Embryonic facial prominence (tissue), 1 donor: ENCODE results near the gene ALDOB.

Experiments used
- DNase-seq: peaks from one replicate; pipeline ENCODE4 v3.0.0-alpha.2; 2016; ENCODE audit errors: extremely low spot score

Gene ALDOB

GRCh38 chr9:101427957-101428655 is 7.5 kb downstream of the ALDOB start:
- no peak for DNase-seq

GRCh38 chr9:101427358-101427757 is 8.2 kb downstream of the ALDOB start:
- no peak for DNase-seq

GRCh38 chr9:101421653-101422065 is 13.9 kb downstream of the ALDOB start:
- no peak for DNase-seq

GRCh38 chr9:101419863-101420262 is 15.7 kb downstream of the ALDOB start:
- no peak for DNase-seq

- no peak for DNase-seq
Measured at GRCh38 chr9:101418518-101419430, 16.8 kb downstream of the ALDOB start.

GRCh38 chr9:101417977-101418376 is 17.6 kb downstream of the ALDOB start:
- no peak for DNase-seq

- no peak for DNase-seq
Measured at GRCh38 chr9:101417389-101417788, 18.2 kb downstream of the ALDOB start.

GRCh38 chr9:101415578-101415977 is 20.0 kb downstream of the ALDOB start:
- no peak for DNase-seq

- no peak for DNase-seq
Measured at GRCh38 chr9:101414839-101415238, 20.7 kb downstream of the ALDOB start.

GRCh38 chr9:101409079-101409477 is 26.5 kb downstream of the ALDOB start:
- no peak for DNase-seq

GRCh38 chr9:101408374-101409078 is 27.0 kb downstream of the ALDOB start:
- no peak for DNase-seq

GRCh38 chr9:101403516-101404285 is 31.9 kb downstream of the ALDOB start:
- no peak for DNase-seq

GRCh38 chr9:101400120-101400519 is 35.5 kb downstream of the ALDOB start:
- no peak for DNase-seq

GRCh38 chr9:101399643-101399970 is 36.0 kb downstream of the ALDOB start:
- DNase-seq = no peak

- DNase-seq = no peak
Measured at GRCh38 chr9:101398930-101399642, 36.5 kb downstream of the ALDOB start.

GRCh38 chr9:101398068-101398929 is 37.3 kb downstream of the ALDOB start, which contains the start of the genes MRPL50 and ZNF189:
Gene MRPL50 (minus strand): TSS chr9:101398618. CDS start chr9:101398592, 26 bp downstream.
Gene ZNF189 (plus strand): TSS chr9:101398851. CDS start chr9:101399157, 306 bp downstream.
- peak; percentile 98 for DNase-seq

- no peak for DNase-seq
Measured at GRCh38 chr9:101397746-101398067, 37.9 kb downstream of the ALDOB start.

- no peak for DNase-seq
Measured at GRCh38 chr9:101394687-101395086, 40.9 kb downstream of the ALDOB start.

- DNase-seq = no peak
Measured at GRCh38 chr9:101393135-101393534, 42.4 kb downstream of the ALDOB start.

GRCh38 chr9:101388507-101388993 is 47.0 kb downstream of the ALDOB start:
- DNase-seq = no peak
